Esophagus squamous epithelium (tissue), 4 donors: Measurements from ENCODE around the gene MCEE.

Experiments
- CTCF ChIP-seq, 6 experiments: fragments of 450-650 bp in 4 of 6; fragments of 200-600 bp in 2 of 6; sonication (generic) in 2 of 6; IDR thresholded peaks; one replicate each; pipeline ENCODE4 v1.5.1; 2016 to 2019; ENCODE audit warnings: antibody characterized with exemption in 6 of 6, mild to moderate bottlenecking in 4 of 6, moderate library complexity in 4 of 6
- POLR2A ChIP-seq, 4 donors: fragments of 450-650 bp; IDR thresholded peaks; one replicate each; pipeline ENCODE4 v1.6.1; 2017; ENCODE audit warnings: antibody characterized with exemption in 4 of 4, mild to moderate bottlenecking in 4 of 4, moderate library complexity in 3 of 4

- TF ChIP-seq CTCF (IDR thresholded peaks at IDR 0.05): peak in 1 of 6 experiments; percentile 16
- peak in 1 of 4 donors; percentile 23 for TF ChIP-seq POLR2A (IDR thresholded peaks at IDR 0.05)
These were observed 202 bp downstream of the MCEE start for GRCh38 chr2:71129902-71130151.
